HG02678 (cell line): ENCODE measurements around the gene MBD4.
A peak's percentile ranks its signal among the peaks of the same experiment; 100 is the strongest.
"Not testable (repeated sequence)": the region's sequence is repeated elsewhere in the genome, so short reads cannot be mapped to it uniquely, and the experiment has no call there.

Source experiments
- ATAC-seq: cut with Tn5 transposase; IDR thresholded peaks from one replicate; pipeline ENCODE4 v1.9.1; 2021; ENCODE audit warnings: mild to moderate bottlenecking, moderate library complexity; ENCODE audit not compliant: unreplicated experiment

MBD4 gene

GRCh38 chr3:129413238-129413637 lies 26.5 kb downstream of the MBD4 start:
- not testable (repeated sequence) for ATAC-seq

DNA sequence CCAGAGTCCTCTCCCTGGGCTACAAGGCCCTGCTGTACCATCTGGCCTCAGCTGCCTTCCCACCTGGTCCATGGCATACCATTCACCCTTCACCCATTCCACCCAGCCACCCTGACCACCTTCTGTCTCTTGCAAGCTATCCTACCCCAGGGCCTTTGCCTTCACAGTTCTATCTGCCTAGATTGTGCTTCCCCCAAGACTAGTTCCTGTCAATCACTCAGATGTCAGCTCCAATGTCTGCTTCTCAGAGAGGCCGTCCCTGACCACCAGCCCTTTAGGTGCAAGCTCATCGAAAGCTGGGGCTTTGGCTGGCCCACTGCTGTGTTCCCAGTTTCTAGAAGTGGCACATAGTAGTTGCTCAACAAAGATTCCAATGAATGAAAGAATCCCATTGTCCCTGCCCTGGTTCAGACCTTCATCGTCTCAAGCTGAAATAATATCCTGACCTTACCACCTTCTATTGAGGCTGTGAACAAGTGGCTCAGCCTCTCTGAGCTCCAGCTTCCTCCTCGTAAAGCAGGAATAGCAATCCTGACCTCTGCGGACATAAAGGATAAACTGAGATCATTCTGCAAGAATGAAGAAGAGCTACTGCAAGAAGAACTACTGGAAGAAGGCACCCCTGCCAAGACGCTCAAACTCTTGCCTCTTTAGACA lies 27.1 kb downstream of the MBD4 start:
- no peak for ATAC-seq

DNA sequence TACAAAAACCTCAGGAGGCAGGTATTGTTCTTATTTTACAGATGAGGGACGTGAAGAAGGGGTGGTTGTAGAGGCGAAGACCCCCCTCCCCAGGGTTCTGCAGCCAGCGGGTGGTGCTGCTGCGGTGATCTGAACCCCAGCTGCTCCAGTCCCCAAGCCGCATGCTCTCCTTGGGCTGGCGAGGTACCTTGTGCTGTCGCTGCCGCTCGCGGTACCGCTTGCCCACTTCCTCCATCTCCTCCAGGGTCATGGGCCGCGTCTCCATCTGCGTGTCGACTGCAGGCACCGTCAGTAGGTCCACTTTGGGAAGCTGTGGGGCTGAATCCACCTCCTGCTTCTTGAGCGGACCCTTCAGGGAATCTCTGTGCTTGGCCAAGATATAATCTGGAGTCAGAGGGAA lies 28.8 kb downstream of the MBD4 start:
- ATAC-seq = no peak

DNA sequence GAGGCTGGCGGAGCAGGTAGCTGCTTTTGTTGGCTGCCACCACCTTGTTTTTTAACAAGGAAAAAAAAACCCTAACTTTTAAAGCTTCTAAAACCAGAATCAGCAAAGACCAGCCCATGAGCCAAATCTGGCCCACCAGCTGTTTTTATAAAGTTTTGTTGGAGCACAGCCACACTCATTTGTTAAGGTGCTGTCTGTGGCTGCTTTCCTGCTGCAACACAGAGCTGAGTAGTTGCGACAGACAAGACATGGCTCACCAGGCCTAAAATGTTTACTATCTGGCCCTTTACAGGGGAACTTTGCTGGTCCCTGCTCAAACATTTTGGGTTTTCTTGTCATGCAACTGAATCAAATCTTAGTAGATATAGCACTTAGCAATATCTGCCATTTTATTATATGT lies 30.2 kb downstream of the MBD4 start:
- no peak for ATAC-seq

GRCh38 chr3:129404610-129405009 lies 35.1 kb downstream of the MBD4 start:
- ATAC-seq = no peak

DNA sequence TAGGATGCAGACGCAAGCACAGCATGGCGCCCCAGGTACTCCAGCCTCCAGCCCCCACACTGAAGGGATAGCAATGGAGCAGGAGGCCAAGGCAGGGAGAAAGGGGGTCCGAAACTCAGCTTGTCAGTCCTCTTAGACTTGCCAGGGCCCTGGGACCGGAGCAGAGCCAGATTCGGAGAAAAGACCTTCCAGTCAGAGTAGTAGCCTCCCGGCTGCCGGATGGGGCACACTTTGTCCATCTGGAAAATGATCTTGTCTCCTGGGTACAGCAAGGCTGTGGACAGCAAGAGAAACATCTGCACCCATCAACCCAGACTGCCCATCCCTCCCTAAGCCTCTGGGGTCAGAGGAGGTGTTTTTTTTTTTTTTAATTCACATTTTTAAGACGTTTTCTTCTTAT lies 35.6 kb downstream of the MBD4 start:
- no peak for ATAC-seq

GRCh38 chr3:129403450-129403849 lies 36.3 kb downstream of the MBD4 start:
- ATAC-seq = no peak

DNA sequence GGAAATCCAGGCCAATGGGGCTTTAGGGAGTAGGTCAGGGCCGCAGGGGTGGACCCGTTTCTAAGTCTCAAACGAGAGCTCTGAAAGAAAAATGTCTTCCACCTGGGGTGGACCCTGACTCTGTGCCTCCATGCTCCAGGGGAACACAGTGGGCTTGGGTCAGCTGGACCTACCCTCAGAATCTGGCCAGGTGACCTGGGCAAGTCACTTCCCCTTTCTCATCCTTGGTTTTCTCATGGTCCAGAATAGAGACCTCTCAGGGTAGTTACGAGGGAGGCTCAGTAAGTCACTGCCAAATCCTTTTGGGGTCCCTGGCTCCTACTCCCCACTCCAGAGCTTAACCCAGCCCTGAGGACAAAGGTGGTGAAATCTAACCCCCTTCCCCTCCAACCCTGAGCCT lies 37.1 kb downstream of the MBD4 start:
- ATAC-seq = no peak

DNA sequence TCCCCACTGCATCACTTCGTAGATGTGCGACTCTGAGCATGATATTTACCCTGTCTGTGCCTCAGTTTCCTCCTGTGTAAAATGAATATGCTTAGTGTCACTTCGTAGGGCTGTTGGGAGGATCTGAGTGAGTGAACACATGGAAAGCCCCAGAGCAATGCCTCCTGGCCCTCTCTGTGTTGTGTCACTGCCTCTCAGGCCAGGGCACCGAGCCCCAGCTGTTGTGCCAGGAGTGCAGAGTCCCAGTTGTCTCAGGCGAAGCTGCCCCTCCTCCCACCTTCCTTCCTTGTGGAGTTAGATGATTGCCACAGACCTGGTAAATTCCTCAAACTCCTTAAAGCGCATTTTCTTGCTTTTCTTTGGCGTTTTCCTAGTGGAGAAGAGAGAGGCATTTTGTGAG lies 37.5 kb downstream of the MBD4 start:
- ATAC-seq = no peak

- no peak for ATAC-seq
These were observed 39.8 kb downstream of the MBD4 start for GRCh38 chr3:129399895-129400357.

- ATAC-seq = peak; percentile 85
These were observed 40.4 kb downstream of the MBD4 start for GRCh38 chr3:129399145-129399894.

- peak; percentile 16 for ATAC-seq
These were observed 41.0 kb downstream of the MBD4 start for GRCh38 chr3:129398803-129399144.

DNA sequence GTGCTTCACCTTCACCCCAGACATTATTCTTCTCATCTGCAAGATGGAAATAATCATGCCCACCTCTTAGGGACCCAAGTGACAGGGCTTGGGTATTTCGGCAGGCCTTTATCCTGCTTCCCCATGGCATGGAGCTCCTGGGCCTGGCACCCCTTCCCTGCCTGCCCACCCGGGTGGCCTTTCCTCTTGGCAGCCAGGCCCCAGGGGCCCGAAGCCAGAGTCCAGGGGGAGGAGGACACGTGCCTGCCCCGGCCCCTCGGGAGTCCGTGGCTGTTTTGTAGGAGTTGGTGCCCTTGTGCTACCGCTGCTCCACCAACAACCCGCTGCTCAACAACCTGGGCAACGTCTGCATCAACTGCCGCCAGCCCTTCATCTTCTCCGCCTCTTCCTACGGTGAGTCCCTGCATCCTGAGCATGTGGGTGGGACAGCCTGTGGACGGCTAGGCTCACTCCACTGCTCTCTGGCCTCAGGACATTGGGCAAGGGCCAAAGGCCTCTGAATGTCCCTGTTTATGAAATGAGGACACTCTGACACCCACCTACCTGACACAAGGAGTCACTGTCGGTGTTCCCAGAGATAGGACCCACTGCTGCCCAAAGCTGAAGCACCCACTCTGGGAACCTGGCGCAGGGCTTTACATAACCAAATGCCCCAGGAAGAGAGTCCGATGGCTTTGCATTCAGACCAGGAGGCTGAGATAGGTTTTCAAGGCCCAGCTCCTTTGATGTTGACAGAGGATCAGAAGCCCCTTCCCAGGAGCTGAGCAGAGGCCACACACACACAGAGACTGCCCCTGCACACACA lies 45.8 kb downstream of the MBD4 start:
- ATAC-seq = not testable (repeated sequence)

GRCh38 chr3:129393271-129393670 lies 46.5 kb downstream of the MBD4 start:
- ATAC-seq = no peak

DNA sequence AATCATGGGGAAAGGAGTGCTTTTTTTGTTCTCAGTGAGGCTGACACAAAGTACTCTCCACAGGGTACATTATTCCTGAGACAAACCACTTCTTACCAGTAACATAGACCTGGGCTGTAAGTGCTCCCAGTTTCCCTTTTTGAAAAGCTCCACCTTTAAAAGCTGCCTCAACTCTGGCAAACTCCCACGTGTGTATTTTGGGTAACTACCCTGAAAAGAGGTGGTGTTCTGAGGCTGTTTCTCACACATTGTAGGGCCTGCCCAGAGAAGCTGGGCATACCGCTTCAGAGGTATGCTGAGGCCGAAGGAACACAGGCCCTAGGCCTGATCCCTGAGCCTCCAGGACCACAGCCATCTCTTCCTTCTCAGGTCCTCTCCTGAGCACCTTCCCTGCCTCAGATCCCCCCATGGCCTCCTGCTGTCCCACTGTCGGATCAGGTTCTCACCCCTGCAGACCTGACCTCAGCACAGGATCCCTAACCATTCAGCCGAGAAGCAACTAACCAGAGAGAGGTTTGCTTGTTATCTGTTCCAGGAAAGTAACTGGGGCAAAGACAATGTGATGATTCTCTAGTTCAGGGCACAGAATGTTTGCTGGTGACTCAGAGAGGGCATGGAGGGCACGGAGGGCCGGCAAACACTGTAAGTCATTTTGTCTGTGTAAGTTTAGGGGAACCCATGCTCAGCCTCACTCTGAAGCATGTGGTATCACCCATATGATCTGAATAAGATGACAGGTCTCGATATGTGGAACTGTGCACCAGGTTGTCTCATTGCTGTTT lies 47.5 kb downstream of the MBD4 start:
- not testable (repeated sequence) for ATAC-seq

GRCh38 chr3:129391583-129391982 lies 48.2 kb downstream of the MBD4 start:
- ATAC-seq = not testable (repeated sequence)

- ATAC-seq = no peak
These were observed 50.2 kb downstream of the MBD4 start for GRCh38 chr3:129389572-129389937.

DNA sequence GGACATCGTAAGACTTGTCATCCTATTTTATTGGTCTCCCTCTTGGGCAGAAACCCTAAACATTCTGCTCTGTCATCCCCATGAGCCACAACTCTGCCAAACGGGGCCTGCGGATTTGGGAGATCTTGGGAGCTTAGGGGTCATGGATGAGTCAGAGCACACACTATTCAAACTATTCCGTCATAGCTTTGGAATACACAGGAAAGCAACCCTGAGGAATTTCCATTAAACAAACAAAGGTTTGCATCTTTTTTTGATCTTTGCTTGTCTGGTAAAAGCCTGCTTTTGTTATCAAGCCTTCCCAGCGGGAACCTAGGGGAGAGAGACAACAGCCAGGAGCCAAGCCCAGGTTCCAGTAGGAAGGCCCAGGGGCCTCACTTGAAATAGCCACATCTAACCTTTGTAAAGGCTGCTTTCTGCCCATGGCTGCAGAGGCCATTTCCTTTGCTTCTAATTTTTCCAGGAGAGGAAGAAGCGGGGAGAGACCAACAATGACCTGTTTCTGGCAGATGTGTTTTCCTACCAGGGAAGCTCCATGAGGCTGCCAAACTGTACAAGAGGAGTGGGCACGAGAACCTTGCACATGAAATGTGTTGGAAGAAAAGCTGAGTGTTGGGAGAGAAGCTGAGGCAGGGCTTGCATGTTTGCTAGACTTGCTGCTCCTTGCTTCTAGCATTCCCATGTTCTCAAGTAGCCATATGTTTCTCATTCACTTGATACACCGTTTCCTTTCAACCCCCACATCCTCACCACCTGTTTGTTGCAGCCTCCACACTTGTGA lies 50.8 kb downstream of the MBD4 start:
- not testable (repeated sequence) for ATAC-seq

DNA sequence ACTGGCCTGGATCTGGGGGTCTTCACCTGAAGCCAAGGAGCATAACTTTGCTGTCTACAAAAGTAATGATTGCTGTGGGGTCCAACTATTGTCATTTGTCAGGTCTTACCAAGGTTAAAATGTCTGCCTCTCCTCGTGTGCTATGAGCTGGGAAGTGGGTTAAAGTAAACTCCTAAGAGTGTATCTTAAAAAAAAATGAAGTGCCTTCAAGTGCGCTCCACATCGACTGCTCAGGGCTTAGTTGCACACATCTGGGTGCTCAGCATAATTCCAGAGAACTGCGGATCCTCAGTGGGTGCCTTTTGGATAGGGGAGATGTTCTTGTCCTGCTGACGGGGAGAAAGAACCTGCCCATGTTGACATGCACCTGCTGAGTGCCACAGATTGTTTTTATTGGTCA lies 52.3 kb downstream of the MBD4 start:
- ATAC-seq = no peak

DNA sequence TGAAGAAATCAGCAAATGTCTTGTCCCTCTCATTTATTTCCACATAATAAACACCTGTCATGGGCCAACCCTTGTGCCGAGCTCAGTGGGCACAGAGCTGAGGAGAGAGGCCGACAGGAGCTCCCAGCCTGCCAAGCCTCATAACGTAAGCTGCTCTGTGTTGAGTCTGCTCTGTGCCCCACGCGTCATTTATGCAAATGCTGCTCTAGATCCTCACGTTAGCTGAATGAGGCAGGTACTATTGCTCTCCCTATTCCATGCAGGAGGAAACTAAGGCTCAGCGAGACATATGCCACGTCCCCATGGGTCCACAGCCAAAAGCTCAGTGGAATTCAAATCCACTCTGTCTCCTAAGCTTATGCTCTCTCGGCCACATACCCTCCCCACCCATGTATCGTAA lies 52.8 kb downstream of the MBD4 start:
- no peak for ATAC-seq
